GM21786 (cell line): ENCODE measurements around the gene DUS2.
"Not testable (repeated sequence)": the region's sequence is repeated elsewhere in the genome, so short reads cannot be mapped to it uniquely, and the experiment has no call there.

Experiments used
- ATAC-seq: cut with Tn5 transposase; IDR thresholded peaks from one replicate; pipeline ENCODE4 v1.9.1; 2021; ENCODE audit not compliant: unreplicated experiment

The DUS2 gene

GRCh38 chr16:68089067-68089466, 66.0 kb downstream of the DUS2 start:
- ATAC-seq = no peak

- no peak for ATAC-seq
Observed at GRCh38 chr16:68090130-68090529, 67.0 kb downstream of the DUS2 start.

- ATAC-seq = no peak
Observed at GRCh38 chr16:68090533-68090932, 67.4 kb downstream of the DUS2 start.

GRCh38 chr16:68091380-68092261, 68.5 kb downstream of the DUS2 start:
- no peak for ATAC-seq

- not testable (repeated sequence) for ATAC-seq
Observed at GRCh38 chr16:68092275-68092674, 69.2 kb downstream of the DUS2 start.

- no peak for ATAC-seq
Observed at GRCh38 chr16:68093816-68094613, 70.9 kb downstream of the DUS2 start.

- ATAC-seq = no peak
Observed at GRCh38 chr16:68094614-68094934, 71.5 kb downstream of the DUS2 start.

- no peak for ATAC-seq
Observed at GRCh38 chr16:68096491-68096890, 73.4 kb downstream of the DUS2 start.

GRCh38 chr16:68097088-68097487, 74.0 kb downstream of the DUS2 start:
- no peak for ATAC-seq

GRCh38 chr16:68097895-68098294, 74.8 kb downstream of the DUS2 start:
- no peak for ATAC-seq

GRCh38 chr16:68100488-68100887, 77.4 kb downstream of the DUS2 start:
- no peak for ATAC-seq

GRCh38 chr16:68105611-68106010, 82.5 kb downstream of the DUS2 start:
- no peak for ATAC-seq

GRCh38 chr16:68107230-68107928, 84.3 kb downstream of the DUS2 start:
- not testable (repeated sequence) for ATAC-seq

GRCh38 chr16:68109156-68109555, 86.1 kb downstream of the DUS2 start:
- not testable (repeated sequence) for ATAC-seq

GRCh38 chr16:68110611-68111010, 87.5 kb downstream of the DUS2 start:
- not testable (repeated sequence) for ATAC-seq

GRCh38 chr16:68111379-68111778, 88.3 kb downstream of the DUS2 start:
- ATAC-seq = no peak

- no peak for ATAC-seq
Observed at GRCh38 chr16:68113059-68113761, 90.1 kb downstream of the DUS2 start.

GRCh38 chr16:68113765-68114240, 90.7 kb downstream of the DUS2 start:
- no peak for ATAC-seq

GRCh38 chr16:68114939-68115338, 91.9 kb downstream of the DUS2 start:
- not testable (repeated sequence) for ATAC-seq

GRCh38 chr16:68115851-68116250, 92.8 kb downstream of the DUS2 start:
- no peak for ATAC-seq
